Bronchial epithelial cell (primary cell): ENCODE results near the gene MBD5. TPM values are rescaled to one million over a fixed set of nuclear protein-coding genes. Genes with fewer than 3 reads are reported as not detected.

Experiments
- DNase-seq: peaks from one replicate; pipeline ENCODE4 v3.0.0-alpha.2; 2010; ENCODE audit warnings: low read depth
- FAIRE-seq: peaks from 2 replicates; lab custom pipeline; 2011; peaks lifted over from hg19 to GRCh38; lab: Jason Lieb, UNC
- H3K27me3 ChIP-seq: 2 replicates; pipeline ENCODE4 v1.5.1; 2011; ENCODE audit warnings: low read length; ENCODE audit not compliant: control insufficient read depth, insufficient read depth
- H3K36me3 ChIP-seq: 2 replicates; pipeline ENCODE4 v1.5.1; 2011; ENCODE audit warnings: low read length; ENCODE audit not compliant: control insufficient read depth, insufficient read depth
- H3K4me3 ChIP-seq: 2 replicates; pipeline ENCODE4 v1.5.1; 2011; ENCODE audit warnings: mild to moderate bottlenecking, low read depth, low read length, control low read depth
- total RNA-seq: library from RNA; depleted of rRNA; stranded (reverse); fragments of >200 nt; gene quantifications from 2 replicates; pipeline ENCODE4 v1.2.1, GENCODE V29; 2014
- TF ChIP-seq, protein P1 (sequence below): IDR thresholded peaks from 2 replicates; pipeline ENCODE4 v1.5.1; 2011; ENCODE audit warnings: mild to moderate bottlenecking, moderate library complexity, low read length, control low read depth, inconsistent platforms; ENCODE audit not compliant: insufficient read depth, severe bottlenecking

MBD5 gene
- total RNA-seq, 1 donor from 2014 or later: 5.3 TPM

DNA sequence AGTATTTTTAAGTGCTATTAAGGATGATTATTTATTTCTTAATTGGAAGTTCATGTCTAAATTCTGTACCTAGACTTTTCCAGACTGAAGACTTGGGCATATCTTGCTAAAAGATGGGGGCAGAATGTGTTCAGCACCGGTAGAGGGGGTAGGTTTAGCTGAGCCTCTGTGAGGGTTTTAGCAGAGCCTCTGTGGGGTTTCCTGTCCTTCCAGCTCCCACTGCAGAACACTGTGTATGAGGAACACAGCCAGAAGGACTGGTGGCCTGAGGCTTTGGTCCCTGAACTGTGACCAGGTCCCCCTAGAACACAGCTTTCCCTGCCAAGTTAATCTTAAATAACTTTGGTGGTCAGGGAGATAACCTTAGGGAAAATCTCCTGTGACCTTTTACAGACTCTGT is 500.3 kb downstream of the MBD5 start:
- Histone ChIP-seq H3K27me3 (no peaks in the 10 kb centered on the region), H3K4me3 (no peak overlapping the region), H3K36me3 (no peaks in the 10 kb centered on the region)
- FAIRE-seq (no peak), DNase-seq (no peak)
- TF ChIP-seq, protein P1, sequence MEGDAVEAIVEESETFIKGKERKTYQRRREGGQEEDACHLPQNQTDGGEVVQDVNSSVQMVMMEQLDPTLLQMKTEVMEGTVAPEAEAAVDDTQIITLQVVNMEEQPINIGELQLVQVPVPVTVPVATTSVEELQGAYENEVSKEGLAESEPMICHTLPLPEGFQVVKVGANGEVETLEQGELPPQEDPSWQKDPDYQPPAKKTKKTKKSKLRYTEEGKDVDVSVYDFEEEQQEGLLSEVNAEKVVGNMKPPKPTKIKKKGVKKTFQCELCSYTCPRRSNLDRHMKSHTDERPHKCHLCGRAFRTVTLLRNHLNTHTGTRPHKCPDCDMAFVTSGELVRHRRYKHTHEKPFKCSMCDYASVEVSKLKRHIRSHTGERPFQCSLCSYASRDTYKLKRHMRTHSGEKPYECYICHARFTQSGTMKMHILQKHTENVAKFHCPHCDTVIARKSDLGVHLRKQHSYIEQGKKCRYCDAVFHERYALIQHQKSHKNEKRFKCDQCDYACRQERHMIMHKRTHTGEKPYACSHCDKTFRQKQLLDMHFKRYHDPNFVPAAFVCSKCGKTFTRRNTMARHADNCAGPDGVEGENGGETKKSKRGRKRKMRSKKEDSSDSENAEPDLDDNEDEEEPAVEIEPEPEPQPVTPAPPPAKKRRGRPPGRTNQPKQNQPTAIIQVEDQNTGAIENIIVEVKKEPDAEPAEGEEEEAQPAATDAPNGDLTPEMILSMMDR: no peak

DNA sequence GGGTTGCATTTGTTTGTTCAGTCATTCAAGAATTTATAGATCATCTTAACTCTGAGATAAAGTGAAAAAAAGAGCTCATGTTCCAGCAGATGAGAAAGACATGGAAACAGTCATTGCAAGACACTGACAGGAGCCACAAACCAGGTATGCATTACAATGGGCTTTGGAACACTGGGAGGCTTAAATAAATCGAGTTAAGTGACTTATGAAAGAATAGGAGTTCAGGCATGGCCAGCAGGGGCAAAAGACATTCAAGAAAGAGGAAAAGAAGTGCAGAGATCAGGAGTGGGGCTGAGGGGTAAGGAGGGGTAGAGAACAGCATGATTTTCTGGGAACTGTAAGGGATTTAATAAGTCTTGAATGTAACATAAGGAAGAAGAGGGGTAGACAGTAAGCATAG is 502.4 kb downstream of the MBD5 start:
- DNase-seq: no peak
- Histone ChIP-seq H3K4me3 (no peak overlapping the region), H3K27me3 (no peaks in the 10 kb centered on the region), H3K36me3 (no peaks in the 10 kb centered on the region)
- FAIRE-seq: no peak
- TF ChIP-seq, protein P1: no peak

DNA sequence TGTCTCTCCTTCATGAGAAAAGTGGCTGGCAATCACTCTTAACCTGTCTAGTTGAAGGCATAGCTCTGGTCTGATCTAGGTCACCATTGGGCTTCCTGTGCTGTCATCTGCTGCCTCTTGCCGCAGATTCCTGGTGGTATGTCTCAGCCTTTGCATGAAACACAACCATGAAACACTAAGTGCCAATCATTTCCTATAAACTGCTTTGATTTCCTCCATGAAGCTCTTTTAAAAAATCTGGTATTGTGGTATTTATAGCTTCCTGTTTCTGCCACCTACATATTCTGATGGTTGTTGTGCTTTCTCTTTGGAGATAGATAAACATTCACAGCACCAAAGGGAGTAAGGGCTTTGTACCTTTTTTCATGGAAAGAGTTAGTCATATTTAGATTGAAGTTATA is 503.6 kb downstream of the MBD5 start:
- TF ChIP-seq, protein P1: no peak
- FAIRE-seq: no peak

DNA sequence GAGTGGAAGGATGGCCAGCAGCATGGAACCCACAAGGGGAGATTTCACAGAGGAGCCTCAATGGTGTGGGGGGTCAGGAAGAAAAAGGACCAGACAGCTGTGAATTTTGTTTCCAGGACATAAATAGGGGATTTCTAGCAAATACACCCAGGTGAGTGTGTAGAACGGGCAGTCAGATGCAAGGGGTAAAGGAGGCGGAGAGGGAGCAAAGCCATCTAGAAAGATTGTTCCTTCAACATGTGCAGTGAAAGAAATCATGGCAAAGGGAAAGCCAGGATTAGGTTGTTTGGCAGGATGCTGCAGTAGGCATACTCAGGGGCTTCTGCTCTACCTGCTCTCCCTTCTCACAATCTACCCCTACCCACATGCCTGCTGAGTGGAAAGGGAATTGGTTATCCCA is 504.2 kb downstream of the MBD5 start:
- Histone ChIP-seq H3K36me3 (no peaks in the 10 kb centered on the region), H3K4me3 (no peak overlapping the region), H3K27me3 (no peaks in the 10 kb centered on the region)
- TF ChIP-seq, protein P1: no peak
- DNase-seq (no peak), FAIRE-seq (no peak)

More for the DNA sequence above, 503.6 kb downstream of the MBD5 start:
- H3K27me3 ChIP-seq: no peaks in the 10 kb centered on the region
- no peak overlapping the region for H3K4me3 ChIP-seq
- H3K36me3 ChIP-seq: no peaks in the 10 kb centered on the region
- peak; percentile 7 for DNase-seq

DNA sequence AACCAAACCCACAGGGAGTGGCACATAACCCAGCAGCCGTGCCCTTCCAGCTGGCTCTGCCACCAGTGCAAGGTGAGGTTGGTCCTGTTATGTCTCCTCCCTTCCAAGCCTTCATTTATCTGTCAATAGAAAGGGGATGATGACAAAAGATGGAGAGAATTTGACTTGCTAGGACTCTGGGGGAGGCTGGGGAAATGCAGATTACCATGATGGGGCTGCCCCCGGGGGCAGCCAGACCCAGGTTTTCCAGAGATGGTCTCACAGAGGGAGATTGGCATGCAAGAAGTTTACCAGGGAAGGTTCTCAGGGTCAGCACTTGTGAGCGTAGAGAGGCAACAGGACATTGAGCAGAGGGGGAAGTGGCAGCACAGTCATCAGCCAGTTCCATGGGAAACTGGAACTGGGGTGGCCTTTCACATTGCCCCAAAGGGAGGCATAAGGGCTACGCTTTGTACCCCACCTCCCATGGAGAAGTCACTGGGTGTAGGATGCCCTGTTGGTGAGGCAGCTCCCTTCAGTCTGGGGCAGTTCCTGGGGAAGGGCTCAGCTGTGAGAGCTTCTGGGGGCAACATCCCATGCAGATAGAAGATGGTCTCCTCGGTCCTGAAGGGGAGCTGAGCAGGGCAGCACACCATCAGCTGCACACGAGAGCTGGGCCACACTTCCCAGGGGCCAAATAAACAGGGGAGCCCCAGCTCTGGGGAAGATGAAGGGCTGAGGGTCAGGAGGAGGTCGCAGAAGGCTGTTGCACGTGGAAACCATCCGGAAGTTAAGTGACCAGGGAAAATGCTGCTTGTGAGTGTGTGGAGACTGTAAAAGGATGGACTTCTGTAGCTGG is 505.8 kb downstream of the MBD5 start:
- Histone ChIP-seq H3K27me3 (no peaks in the 10 kb centered on the region), H3K36me3 (no peaks in the 10 kb centered on the region), H3K4me3 (no peak overlapping the region)
- no peak for FAIRE-seq
- DNase-seq: no peak
- TF ChIP-seq, protein P1: no peak
